Panc1 (cell line): Measurements from ENCODE around the gene AGPS. TPM values are rescaled to one million over a fixed set of nuclear protein-coding genes. Genes with fewer than 3 reads are reported as not detected.
A peak's percentile ranks its signal among the peaks of the same experiment; 100 is the strongest.

Experiments used
- ATAC-seq: fragments of 200-7000 bp; cut with Tn5 transposase; 2 replicates; pipeline ENCODE4 v1.9.1; 2020; ENCODE audit warnings: mild to moderate bottlenecking, moderate library complexity
- BruUV-seq: library from RNA; stranded (reverse); fragments of 400-500 nt; replicated peaks from 2 replicates; lab custom pipeline; 2021; lab: Mats Ljungman, UMichigan
- CTCF ChIA-PET: fragments of 300-600 bp; sonication (Branson Sonifier 250); formaldehyde crosslinking; loops from one replicate; lab custom pipeline; 2022; ENCODE audit warnings: antibody characterized with exemption; lab: Charles Lee
- POLR2A ChIA-PET: fragments of 300-600 bp; sonication (Branson Sonifier 250); formaldehyde crosslinking; loops from one replicate; lab custom pipeline; 2022; ENCODE audit warnings: antibody characterized with exemption; lab: Charles Lee
- DNase-seq: peaks from one replicate; pipeline ENCODE4 v3.0.0-alpha.2; 2010; ENCODE audit warnings: low read depth, low spot score
- H3K27ac ChIP-seq: 2 replicates; pipeline ENCODE4 v1.5.1; 2011; ENCODE audit warnings: mild to moderate bottlenecking, low read length, inconsistent platforms
- H3K27me3 ChIP-seq: fragments of 200-500 bp; sonication (Bioruptor generic); 2 replicates; pipeline ENCODE4 v1.6.0; 2014; ENCODE audit warnings: low read length, inconsistent platforms; ENCODE audit not compliant: control insufficient read depth, insufficient read depth
- H3K36me3 ChIP-seq: fragments of 200-500 bp; sonication (Bioruptor generic); 2 replicates; pipeline ENCODE4 v1.5.1; 2014; ENCODE audit warnings: inconsistent platforms, mild to moderate bottlenecking, low read length, moderate library complexity; ENCODE audit not compliant: control insufficient read depth, insufficient read depth
- H3K4me1 ChIP-seq: 2 replicates; pipeline ENCODE4 v1.5.1; 2011; ENCODE audit warnings: inconsistent platforms, mild to moderate bottlenecking, low read length, moderate library complexity; ENCODE audit not compliant: control insufficient read depth, insufficient read depth
- H3K4me3 ChIP-seq, 2 experiments: 2 replicates each; pipeline ENCODE4 v1.5.1; 2011 to 2012; ENCODE audit warnings: low read depth in 2 of 2, low read length in 2 of 2, mild to moderate bottlenecking in 2 of 2, inconsistent platforms in 1 of 2, moderate library complexity in 1 of 2
- H3K9me3 ChIP-seq: fragments of 200-500 bp; sonication (Bioruptor generic); 2 replicates; pipeline ENCODE4 v1.5.1; 2014; ENCODE audit warnings: low read depth, mild to moderate bottlenecking, inconsistent platforms, low read length, moderate library complexity; ENCODE audit not compliant: control insufficient read depth, insufficient read depth
- POLR2AphosphoS5 ChIP-seq: IDR thresholded peaks from 2 replicates; pipeline ENCODE4 v1.6.1; 2012; ENCODE audit warnings: mild to moderate bottlenecking, low read depth, low read length, moderate library complexity
- REST ChIP-seq, 2 experiments: IDR thresholded peaks; 2 replicates each; pipeline ENCODE4 v1.6.1; 2011 to 2012; ENCODE audit warnings: low read depth in 2 of 2, control low read depth in 1 of 2, low read length in 1 of 2, mild to moderate bottlenecking in 1 of 2, moderate library complexity in 1 of 2; ENCODE audit not compliant: insufficient read depth in 1 of 2
- SIN3A ChIP-seq: IDR thresholded peaks from 2 replicates; pipeline ENCODE4 v1.6.1; 2012; ENCODE audit warnings: low read depth, mild to moderate bottlenecking, low read length, moderate library complexity, borderline replicate concordance; ENCODE audit not compliant: insufficient read depth
- TCF7L2 ChIP-seq: IDR thresholded peaks from 2 replicates; pipeline ENCODE4 v1.6.1; 2011; ENCODE audit warnings: mild to moderate bottlenecking, low read depth, low read length, inconsistent platforms
- in situ Hi-C: cut with HindIII; loops from 2 replicates; pipeline ENCODE4 v1.10.0; 2016; ENCODE audit warnings: low sequenced_read_pairs, low pct_unique_long_range_greater_than_20kb
- intact Hi-C: fragments of 100-400 bp; cut with micrococcal nuclease; formaldehyde crosslinking; loops from one replicate; pipeline ENCODE4 v1.10.0; 2022; ENCODE audit not compliant: unreplicated experiment
- total RNA-seq: library from RNA; stranded (reverse); gene quantifications from one replicate; pipeline ENCODE4 v1.2.1, GENCODE V29; 2021; ENCODE audit not compliant: unreplicated experiment
- TF ChIP-seq, protein P1 (sequence below): fragments of 450-650 bp; IDR thresholded peaks from 2 replicates; pipeline ENCODE4 v1.5.1; 2017; ENCODE audit warnings: mild to moderate bottlenecking

AGPS gene
- total RNA-seq, 1 experiment from 2014 or later, result 68.7 TPM

- peak overlapping the region; percentile 96 for H3K27ac ChIP-seq
- H3K27me3 ChIP-seq, result no peaks in the 10 kb centered on the region
- H3K36me3 ChIP-seq, result no peaks in the 10 kb centered on the region; the same call in none of the 2 replicates
- H3K9me3 ChIP-seq, result no peaks in the 10 kb centered on the region
- H3K4me1 ChIP-seq, result peaks cover 58% of the 10 kb centered on the region
- intact Hi-C loops (loop anchor here (10.0 kb wide), 1 partner anchor 149 kb away; no protein-coding TSS in a partner anchor), in situ Hi-C loops (no loop called here)
- TF ChIP-seq TCF7L2 (no peak), REST (IDR thresholded peaks at IDR 0.05; ENCODE audit: insufficient read depth in 1 of 2, low read depth in 2 of 2, low read length in 1 of 2) (no peak), POLR2AphosphoS5 (no peak), SIN3A (no peak)
- TF ChIP-seq, protein P1, sequence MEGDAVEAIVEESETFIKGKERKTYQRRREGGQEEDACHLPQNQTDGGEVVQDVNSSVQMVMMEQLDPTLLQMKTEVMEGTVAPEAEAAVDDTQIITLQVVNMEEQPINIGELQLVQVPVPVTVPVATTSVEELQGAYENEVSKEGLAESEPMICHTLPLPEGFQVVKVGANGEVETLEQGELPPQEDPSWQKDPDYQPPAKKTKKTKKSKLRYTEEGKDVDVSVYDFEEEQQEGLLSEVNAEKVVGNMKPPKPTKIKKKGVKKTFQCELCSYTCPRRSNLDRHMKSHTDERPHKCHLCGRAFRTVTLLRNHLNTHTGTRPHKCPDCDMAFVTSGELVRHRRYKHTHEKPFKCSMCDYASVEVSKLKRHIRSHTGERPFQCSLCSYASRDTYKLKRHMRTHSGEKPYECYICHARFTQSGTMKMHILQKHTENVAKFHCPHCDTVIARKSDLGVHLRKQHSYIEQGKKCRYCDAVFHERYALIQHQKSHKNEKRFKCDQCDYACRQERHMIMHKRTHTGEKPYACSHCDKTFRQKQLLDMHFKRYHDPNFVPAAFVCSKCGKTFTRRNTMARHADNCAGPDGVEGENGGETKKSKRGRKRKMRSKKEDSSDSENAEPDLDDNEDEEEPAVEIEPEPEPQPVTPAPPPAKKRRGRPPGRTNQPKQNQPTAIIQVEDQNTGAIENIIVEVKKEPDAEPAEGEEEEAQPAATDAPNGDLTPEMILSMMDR, result no peak
- no peak for DNase-seq
- POLR2A ChIA-PET, result interaction anchor here (0.6 to 1.0 kb wide), 3 partner anchors 48 to 172 kb away, joined by 3 to 6 read pairs (median 4); no protein-coding TSS in a partner anchor
- no TSS peak for BruUV-seq
- ATAC-seq, result no peak
- H3K4me3 ChIP-seq, result peak overlapping the region; percentile 97 to 98
- CTCF ChIA-PET, result interaction anchor here (0.7 to 1.0 kb wide), 3 partner anchors 51 to 99 kb away, joined by 3 to 6 read pairs (median 5); no protein-coding TSS in a partner anchor
Observed at GRCh38 chr2:177393824-177394593, 1.4 kb downstream of the AGPS start.

- CTCF ChIA-PET, result no interaction called here
- H3K4me1 ChIP-seq, result peaks cover 64% of the 10 kb centered on the region
- BruUV-seq, result no TSS peak
- H3K27me3 ChIP-seq, result no peaks in the 10 kb centered on the region
- DNase-seq, result no peak
- in situ Hi-C loops, result no loop called here
- H3K9me3 ChIP-seq, result no peaks in the 10 kb centered on the region
- peak overlapping the region; percentile 96 for H3K27ac ChIP-seq
- H3K36me3 ChIP-seq, result no peaks in the 10 kb centered on the region; the same call in none of the 2 replicates
- no peak for ATAC-seq
- H3K4me3 ChIP-seq, result peak overlapping the region; percentile 97 to 98
- POLR2A ChIA-PET, result no interaction called here
- intact Hi-C loops, result loop anchor here (10.0 kb wide), 1 partner anchor 150 kb away; no protein-coding TSS in a partner anchor
- TF ChIP-seq TCF7L2 (no peak), POLR2AphosphoS5 (no peak), SIN3A (no peak), REST (IDR thresholded peaks at IDR 0.05; ENCODE audit: insufficient read depth in 1 of 2, low read depth in 2 of 2, low read length in 1 of 2) (no peak)
- TF ChIP-seq, protein P1, result no peak
Observed at GRCh38 chr2:177394594-177394973, 2.0 kb downstream of the AGPS start.
